ENCODE data around the gene POLR2H. TPM values are rescaled to one million over a fixed set of nuclear protein-coding genes. Genes with fewer than 3 reads are reported as not detected.

The POLR2H gene
- total RNA-seq, 1 experiment from 2014 or later = 133 TPM

GRCh38 chr3:184352149-184352785, 9.2 kb upstream of the POLR2H start (continued):
- TF ChIP-seq, protein P1, sequence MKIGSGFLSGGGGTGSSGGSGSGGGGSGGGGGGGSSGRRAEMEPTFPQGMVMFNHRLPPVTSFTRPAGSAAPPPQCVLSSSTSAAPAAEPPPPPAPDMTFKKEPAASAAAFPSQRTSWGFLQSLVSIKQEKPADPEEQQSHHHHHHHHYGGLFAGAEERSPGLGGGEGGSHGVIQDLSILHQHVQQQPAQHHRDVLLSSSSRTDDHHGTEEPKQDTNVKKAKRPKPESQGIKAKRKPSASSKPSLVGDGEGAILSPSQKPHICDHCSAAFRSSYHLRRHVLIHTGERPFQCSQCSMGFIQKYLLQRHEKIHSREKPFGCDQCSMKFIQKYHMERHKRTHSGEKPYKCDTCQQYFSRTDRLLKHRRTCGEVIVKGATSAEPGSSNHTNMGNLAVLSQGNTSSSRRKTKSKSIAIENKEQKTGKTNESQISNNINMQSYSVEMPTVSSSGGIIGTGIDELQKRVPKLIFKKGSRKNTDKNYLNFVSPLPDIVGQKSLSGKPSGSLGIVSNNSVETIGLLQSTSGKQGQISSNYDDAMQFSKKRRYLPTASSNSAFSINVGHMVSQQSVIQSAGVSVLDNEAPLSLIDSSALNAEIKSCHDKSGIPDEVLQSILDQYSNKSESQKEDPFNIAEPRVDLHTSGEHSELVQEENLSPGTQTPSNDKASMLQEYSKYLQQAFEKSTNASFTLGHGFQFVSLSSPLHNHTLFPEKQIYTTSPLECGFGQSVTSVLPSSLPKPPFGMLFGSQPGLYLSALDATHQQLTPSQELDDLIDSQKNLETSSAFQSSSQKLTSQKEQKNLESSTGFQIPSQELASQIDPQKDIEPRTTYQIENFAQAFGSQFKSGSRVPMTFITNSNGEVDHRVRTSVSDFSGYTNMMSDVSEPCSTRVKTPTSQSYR (CRISPR knock-in tag; IDR thresholded peaks at IDR 0.05) = no peak
- TF ChIP-seq ELF4 (CRISPR knock-in tag; IDR thresholded peaks at IDR 0.05; ENCODE audit: low read depth) = no peak

- ATAC-seq (no peak), DNase-seq (ENCODE audit: low spot score) (no peak)
- Mint-ChIP-seq H3K27ac (no peak overlapping the region), H3K4me3 (no peak overlapping the region), H3K36me3 (peaks cover 15% of the 10 kb centered on the region), H3K4me1 (peaks cover 11% of the 10 kb centered on the region), H3K27me3 (ENCODE audit: low read depth) (no peaks in the 10 kb centered on the region), H3K9me3 (no peaks in the 10 kb centered on the region)
- TF ChIP-seq ZNF532 (CRISPR knock-in tag; IDR thresholded peaks at IDR 0.05; ENCODE audit: borderline replicate concordance) (no peak), KAT7 (CRISPR knock-in tag; IDR thresholded peaks at IDR 0.05; ENCODE audit: borderline replicate concordance) (no peak), ZMAT4 (CRISPR knock-in tag; IDR thresholded peaks at IDR 0.05) (no peak)
- TF ChIP-seq, protein P2, sequence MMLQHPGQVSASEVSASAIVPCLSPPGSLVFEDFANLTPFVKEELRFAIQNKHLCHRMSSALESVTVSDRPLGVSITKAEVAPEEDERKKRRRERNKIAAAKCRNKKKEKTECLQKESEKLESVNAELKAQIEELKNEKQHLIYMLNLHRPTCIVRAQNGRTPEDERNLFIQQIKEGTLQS (CRISPR knock-in tag; conservative IDR thresholded peaks at IDR 0.05) = no peak
- TF ChIP-seq, protein P3, sequence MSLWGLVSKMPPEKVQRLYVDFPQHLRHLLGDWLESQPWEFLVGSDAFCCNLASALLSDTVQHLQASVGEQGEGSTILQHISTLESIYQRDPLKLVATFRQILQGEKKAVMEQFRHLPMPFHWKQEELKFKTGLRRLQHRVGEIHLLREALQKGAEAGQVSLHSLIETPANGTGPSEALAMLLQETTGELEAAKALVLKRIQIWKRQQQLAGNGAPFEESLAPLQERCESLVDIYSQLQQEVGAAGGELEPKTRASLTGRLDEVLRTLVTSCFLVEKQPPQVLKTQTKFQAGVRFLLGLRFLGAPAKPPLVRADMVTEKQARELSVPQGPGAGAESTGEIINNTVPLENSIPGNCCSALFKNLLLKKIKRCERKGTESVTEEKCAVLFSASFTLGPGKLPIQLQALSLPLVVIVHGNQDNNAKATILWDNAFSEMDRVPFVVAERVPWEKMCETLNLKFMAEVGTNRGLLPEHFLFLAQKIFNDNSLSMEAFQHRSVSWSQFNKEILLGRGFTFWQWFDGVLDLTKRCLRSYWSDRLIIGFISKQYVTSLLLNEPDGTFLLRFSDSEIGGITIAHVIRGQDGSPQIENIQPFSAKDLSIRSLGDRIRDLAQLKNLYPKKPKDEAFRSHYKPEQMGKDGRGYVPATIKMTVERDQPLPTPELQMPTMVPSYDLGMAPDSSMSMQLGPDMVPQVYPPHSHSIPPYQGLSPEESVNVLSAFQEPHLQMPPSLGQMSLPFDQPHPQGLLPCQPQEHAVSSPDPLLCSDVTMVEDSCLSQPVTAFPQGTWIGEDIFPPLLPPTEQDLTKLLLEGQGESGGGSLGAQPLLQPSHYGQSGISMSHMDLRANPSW (CRISPR knock-in tag; conservative IDR thresholded peaks at IDR 0.05; ENCODE audit: low read depth) = no peak
- ChIA-PET CTCF (interaction anchor here (0.5 to 2.4 kb wide), 7 partner anchors 9 to 189 kb away, joined by 3 to 12 read pairs (median 5); no protein-coding TSS in a partner anchor), POLR2A (interaction anchor here (1.2 kb wide), 1 partner anchor 9 kb away, joined by 9 read pairs; no protein-coding TSS in a partner anchor)
Observed at GRCh38 chr3:184352897-184353545, 8.5 kb upstream of the POLR2H start.

DNA sequence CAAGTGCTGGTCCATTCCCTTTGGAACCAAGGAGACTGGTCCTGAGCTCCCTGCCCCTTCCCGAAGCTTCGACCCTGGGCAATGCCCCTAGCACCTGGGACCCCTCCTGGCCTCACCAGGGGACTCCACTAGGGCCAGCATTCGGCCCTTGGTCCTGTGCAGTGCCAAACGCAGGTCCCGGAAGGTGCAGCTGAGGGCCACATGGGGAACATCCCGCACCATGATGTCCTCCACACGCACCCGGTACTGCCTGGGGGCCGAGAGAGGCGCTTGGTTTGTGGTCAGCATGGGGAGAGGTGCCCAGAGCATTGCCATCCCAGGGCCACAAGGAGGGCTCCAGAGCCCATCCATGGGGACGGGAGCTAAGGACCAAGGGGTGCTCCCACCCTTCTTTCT, 8.0 kb upstream of the POLR2H start:
- Mint-ChIP-seq H3K36me3 (peaks cover 17% of the 10 kb centered on the region), H3K4me3 (no peak overlapping the region), H3K27me3 (ENCODE audit: low read depth) (no peaks in the 10 kb centered on the region), H3K27ac (no peak overlapping the region), H3K4me1 (peaks cover 11% of the 10 kb centered on the region), H3K9me3 (no peaks in the 10 kb centered on the region)
- ATAC-seq (no peak), DNase-seq (ENCODE audit: low spot score) (no peak)
- POLR2A ChIA-PET = no interaction called here
- CTCF ChIA-PET = interaction anchor here (0.6 to 2.6 kb wide), 11 partner anchors 8 to 188 kb away, joined by 3 to 18 read pairs (median 5); no protein-coding TSS in a partner anchor
- no peak for TF ChIP-seq ATF1 (CRISPR knock-in tag; IDR thresholded peaks at IDR 0.05)
- TF ChIP-seq ZNF532 (CRISPR knock-in tag; IDR thresholded peaks at IDR 0.05; ENCODE audit: borderline replicate concordance) = no peak
- TF ChIP-seq, protein P4, sequence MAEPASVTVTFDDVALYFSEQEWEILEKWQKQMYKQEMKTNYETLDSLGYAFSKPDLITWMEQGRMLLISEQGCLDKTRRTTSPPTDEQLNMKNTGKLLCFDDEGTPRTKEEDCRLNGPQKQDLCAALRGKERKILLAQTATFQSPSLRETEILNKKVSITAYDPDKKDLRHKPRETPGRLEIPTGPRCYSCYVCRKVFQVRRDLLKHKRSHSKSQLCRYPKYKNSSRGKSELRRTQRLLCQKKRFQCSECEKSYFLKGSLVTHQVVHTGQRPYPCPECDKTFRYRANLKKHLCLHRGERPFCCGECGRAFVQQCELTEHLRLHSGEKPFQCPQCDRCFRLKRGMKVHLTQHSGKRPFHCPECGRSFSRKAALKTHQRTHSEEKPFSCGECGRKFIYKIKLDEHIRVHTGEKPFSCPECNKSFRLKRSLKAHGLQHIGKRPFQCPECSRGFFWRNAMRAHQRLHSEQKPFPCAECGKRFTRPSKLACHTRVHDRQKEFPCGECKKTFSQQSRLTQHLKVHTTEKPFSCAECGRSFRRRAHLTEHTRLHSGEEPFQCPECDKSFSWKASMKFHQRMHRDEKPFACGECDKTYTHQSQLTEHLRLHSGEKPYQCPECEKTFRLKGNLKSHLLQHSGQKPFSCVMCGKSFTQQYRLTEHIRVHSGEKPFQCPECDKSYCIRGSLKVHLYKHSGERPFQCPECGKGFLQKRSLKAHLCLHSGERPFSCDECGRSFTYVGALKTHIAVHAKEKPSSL (CRISPR knock-in tag; conservative IDR thresholded peaks at IDR 0.05) = no peak
- TF ChIP-seq, protein P5, sequence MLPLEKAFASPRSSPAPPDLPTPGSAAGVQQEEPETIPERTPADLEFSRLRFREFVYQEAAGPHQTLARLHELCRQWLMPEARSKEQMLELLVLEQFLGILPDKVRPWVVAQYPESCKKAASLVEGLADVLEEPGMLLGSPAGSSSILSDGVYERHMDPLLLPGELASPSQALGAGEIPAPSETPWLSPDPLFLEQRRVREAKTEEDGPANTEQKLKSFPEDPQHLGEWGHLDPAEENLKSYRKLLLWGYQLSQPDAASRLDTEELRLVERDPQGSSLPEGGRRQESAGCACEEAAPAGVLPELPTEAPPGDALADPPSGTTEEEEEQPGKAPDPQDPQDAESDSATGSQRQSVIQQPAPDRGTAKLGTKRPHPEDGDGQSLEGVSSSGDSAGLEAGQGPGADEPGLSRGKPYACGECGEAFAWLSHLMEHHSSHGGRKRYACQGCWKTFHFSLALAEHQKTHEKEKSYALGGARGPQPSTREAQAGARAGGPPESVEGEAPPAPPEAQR (CRISPR knock-in tag; IDR thresholded peaks at IDR 0.05) = no peak

All from WTC11 (cell line).